ENCODE measurements around the gene WDR4. TPM values are rescaled to one million over a fixed set of nuclear protein-coding genes. Genes with fewer than 3 reads are reported as not detected.

Gene WDR4
- 9.8 and 18.4 TPM in 2 replicates for total RNA-seq

GRCh38 chr21:42878993-42879787 is at the start of gene WDR4:
Gene WDR4, minus strand, starts transcription at chr21:42879539. Its CDS starts 44 bp downstream, at chr21:42879495.

GRCh38 chr21:42925114-42925926 is 46.0 kb upstream of the WDR4 start, which contains the start of gene ERVH48-1:
Gene ERVH48-1, minus strand, starts transcription at chr21:42925630. Its CDS starts 6,624 bp downstream, at chr21:42919006.

GRCh38 chr21:42892931-42893755 is 13.8 kb upstream of the WDR4 start, which contains the start of gene NDUFV3:
Gene NDUFV3, plus strand, starts transcription at chr21:42893309. Its CDS starts 25 bp downstream, at chr21:42893334.

Other genes with a start within 250 kb of the WDR4 start
- 1.2 TPM in 1 of 2 replicates, not detected in the other for gene PDE9A, start 225.9 kb downstream of the WDR4 start, total RNA-seq
- 38.9 and 41.9 TPM in 2 replicates for gene NDUFV3, start 13.8 kb upstream of the WDR4 start, total RNA-seq
- gene ERVH48-1, start 46.1 kb upstream of the WDR4 start, total RNA-seq, result not detected in 2 replicates
- 17.9 and 40.0 TPM in 2 replicates for gene PKNOX1, start 95.0 kb upstream of the WDR4 start, total RNA-seq
- gene CBS, start 196.3 kb upstream of the WDR4 start, total RNA-seq, result 32.2 and 92.5 TPM in 2 replicates
- 12.9 and 17.7 TPM in 2 replicates for gene U2AF1, start 228.0 kb upstream of the WDR4 start, total RNA-seq

All from smooth muscle cell of the pulmonary artery (primary cell).